SK-N-SH treated with all-trans-retinoic acid at 6 μM for 48 hours (cell line): ENCODE data around the gene OGT.

Experiments used
- GLIS3 ChIP-seq: fragments of 250-450 bp; sonication (Bioruptor Pico); IDR thresholded peaks from 2 replicates; pipeline ENCODE4 v1.5.0; 2020; ENCODE audit warnings: mild to moderate bottlenecking, moderate library complexity
- ZFP3 ChIP-seq: fragments of 250-450 bp; sonication (Bioruptor Pico); IDR thresholded peaks from 2 replicates; pipeline ENCODE4 v1.5.0; 2020; ENCODE audit warnings: mild to moderate bottlenecking, moderate library complexity
- ZFP30 ChIP-seq: fragments of 450-650 bp; formaldehyde crosslinking; IDR thresholded peaks from 2 replicates; pipeline ENCODE4 v1.5.0; 2022; ENCODE audit warnings: mild to moderate bottlenecking, moderate library complexity

DNA sequence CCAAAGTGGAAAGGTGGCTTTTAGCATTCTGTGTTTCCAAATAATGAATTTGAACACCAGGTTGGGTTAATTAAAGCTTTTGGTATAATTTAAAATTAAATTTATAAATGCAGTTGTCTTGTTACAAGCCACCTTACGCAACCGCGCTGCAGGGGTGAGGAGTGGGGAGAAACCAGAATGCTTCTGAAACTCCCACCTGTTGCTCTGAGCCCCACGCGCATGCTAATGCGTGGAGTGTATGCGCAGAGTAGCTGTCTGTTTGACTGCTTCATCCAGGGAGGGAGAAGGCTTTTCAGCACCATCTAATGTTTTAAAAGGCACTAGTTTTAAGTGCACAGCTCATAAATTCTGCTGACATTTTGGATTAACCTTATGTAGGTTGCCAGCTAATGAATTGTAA, 12.5 kb downstream of the OGT start:
- TF ChIP-seq ZFP30 (no peak), GLIS3 (CRISPR knock-in tag) (no peak), ZFP3 (no peak)
